Measurements from ENCODE around the gene C2CD2L.
A peak's percentile ranks its signal among the peaks of the same experiment; 100 is the strongest.
"Not testable (repeated sequence)": the region's sequence is repeated elsewhere in the genome, so short reads cannot be mapped to it uniquely, and the experiment has no call there.

The C2CD2L gene

DNA sequence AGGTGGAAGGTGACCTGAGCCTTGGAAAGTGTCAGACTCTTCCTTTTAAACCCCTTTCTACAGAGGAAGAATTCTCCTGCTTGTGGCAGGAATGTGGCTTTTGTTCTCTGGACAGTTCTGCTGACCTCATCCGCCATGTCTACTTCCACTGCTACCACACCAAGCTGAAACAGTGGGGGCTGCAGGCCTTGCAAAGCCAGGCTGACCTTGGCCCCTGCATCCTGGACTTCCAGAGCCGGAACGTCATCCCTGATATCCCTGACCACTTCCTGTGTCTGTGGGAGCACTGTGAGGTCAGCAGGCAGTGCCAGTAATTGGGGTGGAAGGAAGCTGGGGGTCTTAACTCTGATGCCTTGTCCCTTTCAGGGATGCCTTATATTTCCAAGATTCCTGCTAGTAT lies 23.5 kb downstream of the C2CD2L start:
- H3K4me3 ChIP-seq (ENCODE audit: low read depth, low read length), result no peak overlapping the region
- in situ Hi-C loops (cut with HindIII; ENCODE audit: low sequenced_read_pairs), result loop anchor here (10.0 kb wide), 1 partner anchor 64 kb away; no protein-coding TSS in a partner anchor
- DNase-seq (ENCODE audit: low read depth), result no peak
- no peak for TF ChIP-seq CTCF (IDR thresholded peaks at IDR 0.05; ENCODE audit: low read depth, low read length, missing control alignments)

DNA sequence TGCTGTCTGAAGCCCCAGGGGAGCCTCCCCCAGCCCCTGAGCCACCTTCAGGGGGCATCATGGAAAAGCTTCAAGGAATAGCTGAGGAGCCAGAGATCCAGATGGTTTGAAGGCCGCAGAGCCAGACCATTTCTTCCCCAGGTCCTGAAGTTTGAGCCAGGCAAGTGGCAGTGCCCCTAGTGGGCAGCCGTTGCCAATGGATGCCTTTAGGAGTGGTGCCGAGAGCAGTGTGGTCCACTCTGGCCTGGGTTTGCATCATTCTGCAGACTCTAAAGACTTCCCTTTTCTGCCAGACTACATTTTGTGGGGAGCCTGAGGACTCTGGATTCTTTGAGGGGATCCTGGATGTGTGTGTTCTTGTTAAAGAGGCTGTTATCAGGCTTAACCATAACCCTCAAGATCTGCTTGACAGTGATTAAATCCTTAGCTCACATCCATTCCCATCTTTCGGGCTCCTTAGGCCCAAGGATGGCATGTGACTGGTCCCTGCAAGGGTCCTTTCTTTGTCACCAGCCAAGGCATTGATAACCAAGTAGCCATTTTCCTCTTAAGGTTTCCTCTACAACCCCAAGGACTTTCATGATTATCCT lies 27.3 kb downstream of the C2CD2L start:
- in situ Hi-C loops (cut with HindIII; ENCODE audit: low sequenced_read_pairs), result loop anchor here (10.0 kb wide), 1 partner anchor 60 kb away; no protein-coding TSS in a partner anchor

DNA sequence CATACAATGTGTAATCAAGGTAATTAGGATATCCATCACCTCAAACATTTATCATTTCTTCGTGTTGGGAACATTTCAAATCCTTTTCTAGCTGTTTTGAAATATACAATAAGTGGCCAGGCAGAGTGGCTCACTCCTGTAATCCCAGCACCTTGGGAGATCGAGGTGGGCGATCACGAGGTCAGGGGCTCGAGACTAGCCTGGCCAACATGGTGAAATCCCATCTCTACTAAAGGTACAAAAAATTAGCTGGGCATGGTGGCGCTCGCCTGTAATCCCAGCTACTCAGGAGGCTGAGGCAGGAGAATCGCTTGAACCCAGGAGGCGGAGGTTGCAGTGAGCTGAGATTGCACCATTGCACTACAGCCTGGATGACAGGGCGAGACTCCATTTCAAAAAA lies 32.1 kb downstream of the C2CD2L start:
- DNase-seq (ENCODE audit: low read depth); H3K4me3 ChIP-seq (ENCODE audit: low read depth, low read length): not testable (repeated sequence)
- in situ Hi-C loops (cut with HindIII; ENCODE audit: low sequenced_read_pairs), result loop anchor here (10.0 kb wide), 1 partner anchor 56 kb away; no protein-coding TSS in a partner anchor

More for the DNA sequence above, 27.3 kb downstream of the C2CD2L start:
- DNase-seq (ENCODE audit: low read depth), result no peak
- peak; percentile 63 for TF ChIP-seq CTCF (IDR thresholded peaks at IDR 0.05; ENCODE audit: low read depth, low read length, missing control alignments)
- H3K4me3 ChIP-seq (ENCODE audit: low read depth, low read length), result no peak overlapping the region

DNA sequence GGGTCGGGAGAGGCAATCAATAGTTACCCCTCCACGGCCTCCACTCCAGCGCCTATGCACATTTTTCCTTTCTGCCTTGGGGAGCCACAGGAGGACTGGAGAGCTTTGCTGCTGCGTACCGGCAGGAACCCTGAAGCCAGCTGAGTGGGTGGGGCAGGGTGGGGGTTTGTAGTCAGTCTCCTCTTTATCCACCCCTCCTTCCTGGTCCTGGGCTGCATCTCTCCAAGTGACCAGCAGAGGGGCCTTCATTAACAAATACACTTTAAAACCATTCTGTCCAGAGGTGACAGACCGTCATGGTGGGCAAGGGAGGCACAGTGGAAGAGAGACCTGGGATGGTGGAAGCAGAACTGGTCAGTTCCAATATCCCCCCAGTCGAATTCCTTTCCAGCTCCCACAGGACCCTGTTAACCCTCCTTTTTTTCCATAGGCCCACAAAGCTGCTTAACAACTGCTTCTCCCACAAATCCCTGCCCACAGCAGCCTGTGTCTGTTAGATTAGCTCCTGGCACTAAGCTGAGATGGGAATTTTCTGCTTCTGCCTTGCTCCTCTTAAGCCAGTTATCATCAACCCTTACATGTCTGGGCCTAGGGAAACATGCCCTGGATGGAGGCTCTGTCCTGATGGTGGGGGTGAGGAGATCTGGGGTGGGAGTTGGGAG lies 37.8 kb downstream of the C2CD2L start:
- peak; percentile 70 for TF ChIP-seq CTCF (IDR thresholded peaks at IDR 0.05; ENCODE audit: low read depth, low read length, missing control alignments)
- in situ Hi-C loops (cut with HindIII; ENCODE audit: low sequenced_read_pairs), result no loop called here
- no peak overlapping the region for H3K4me3 ChIP-seq (ENCODE audit: low read depth, low read length)
- peak; percentile 39 for DNase-seq (ENCODE audit: low read depth)

- DNase-seq (ENCODE audit: low read depth), result no peak
- in situ Hi-C loops (cut with HindIII; ENCODE audit: low sequenced_read_pairs), result no loop called here
Observed at GRCh38 chr11:119145551-119145950, 38.4 kb downstream of the C2CD2L start.

DNA sequence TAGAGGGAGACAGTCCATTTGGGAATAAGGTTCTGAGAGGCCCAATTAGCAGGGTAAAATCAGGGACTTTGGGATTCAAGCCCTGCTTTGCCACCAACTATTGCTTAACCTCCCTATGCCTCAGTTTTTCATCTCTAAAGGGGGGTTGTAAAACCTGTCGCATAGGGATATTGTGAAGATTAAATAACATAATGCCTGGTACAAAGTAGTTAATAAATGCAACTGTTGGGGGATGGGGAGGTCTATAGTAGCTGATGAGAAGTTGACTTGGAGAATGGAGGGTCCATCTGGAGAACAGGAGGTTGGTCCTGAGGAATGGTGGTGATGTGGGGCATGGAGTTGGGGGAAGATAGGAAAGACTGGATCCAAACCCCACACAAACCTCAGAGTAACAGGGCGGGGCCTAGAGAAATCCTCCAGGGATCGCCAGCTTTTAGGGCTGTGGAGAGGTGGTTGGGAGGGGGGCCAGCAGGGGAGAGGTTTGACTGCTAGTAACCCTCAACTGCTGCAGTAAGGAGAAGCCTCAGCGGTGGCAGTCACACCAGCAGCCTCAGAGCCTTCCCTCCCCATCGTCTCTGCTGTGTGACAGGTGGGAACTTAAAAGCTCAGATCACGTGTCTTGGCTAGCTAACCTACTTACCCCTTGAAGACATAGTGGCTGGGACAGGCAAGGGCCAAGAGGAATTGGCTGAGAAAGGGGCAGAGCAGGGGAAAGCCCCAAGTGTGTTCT lies 40.6 kb downstream of the C2CD2L start:
- no peak overlapping the region for H3K4me3 ChIP-seq (ENCODE audit: low read depth, low read length)
- in situ Hi-C loops (cut with HindIII; ENCODE audit: low sequenced_read_pairs), result no loop called here
- TF ChIP-seq CTCF (IDR thresholded peaks at IDR 0.05; ENCODE audit: low read depth, low read length, missing control alignments), result no peak
- no peak for DNase-seq (ENCODE audit: low read depth)

More at GRCh38 chr11:119145551-119145950, 38.4 kb downstream of the C2CD2L start:
- H3K4me3 ChIP-seq (ENCODE audit: low read depth, low read length), result no peak overlapping the region
- TF ChIP-seq CTCF (IDR thresholded peaks at IDR 0.05; ENCODE audit: low read depth, low read length, missing control alignments), result no peak

DNA sequence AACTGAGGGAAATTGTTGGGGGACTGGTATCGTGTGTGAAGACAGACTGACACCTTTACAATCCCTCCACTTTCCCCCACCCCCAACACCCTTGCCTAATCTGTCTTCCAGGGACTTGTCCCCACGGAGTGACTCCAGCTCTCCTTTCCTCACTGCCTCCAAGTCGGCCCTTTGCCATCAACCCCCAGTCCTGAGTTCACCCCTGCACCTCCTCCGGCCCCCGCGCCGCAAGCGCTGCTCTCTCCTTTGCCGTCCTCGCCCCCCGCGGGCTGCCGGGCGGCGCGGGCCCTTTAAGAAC lies 41.5 kb downstream of the C2CD2L start:
- in situ Hi-C loops (cut with HindIII; ENCODE audit: low sequenced_read_pairs), result no loop called here
- no peak for DNase-seq (ENCODE audit: low read depth)
- peak overlapping the region; percentile 52 for H3K4me3 ChIP-seq (ENCODE audit: low read depth, low read length)
- no peak for TF ChIP-seq CTCF (IDR thresholded peaks at IDR 0.05; ENCODE audit: low read depth, low read length, missing control alignments)
